Mesenchymal stem cell (in vitro differentiated cells and primary cell): ENCODE results near the gene AQP12A.
A peak's percentile ranks its signal among the peaks of the same experiment; 100 is the strongest.

Experiments used
- DNase-seq: peaks from one replicate; pipeline ENCODE4 v3.0.0-alpha.2; 2013
- H2AFZ ChIP-seq: one replicate; pipeline ENCODE4 v1.6.1; 2013; ENCODE audit warnings: low read depth, mild to moderate bottlenecking, control low read depth, inconsistent platforms, low read length, moderate library complexity
- H2AK5ac ChIP-seq: 2 replicates; pipeline ENCODE4 v1.6.1; 2013; ENCODE audit warnings: low read length, moderate library complexity, mild to moderate bottlenecking, inconsistent platforms; ENCODE audit not compliant: severe bottlenecking
- H2BK120ac ChIP-seq: one replicate; pipeline ENCODE4 v1.6.1; 2013; ENCODE audit warnings: low read depth, mild to moderate bottlenecking, inconsistent platforms, low read length, moderate library complexity
- H2BK12ac ChIP-seq, 2 experiments: one replicate each; pipeline ENCODE4 v1.6.1; 2013; ENCODE audit warnings: inconsistent platforms in 2 of 2, low read length in 2 of 2, mild to moderate bottlenecking in 2 of 2, moderate library complexity in 2 of 2, control low read depth in 1 of 2
- H2BK15ac ChIP-seq: one replicate; pipeline ENCODE4 v1.6.1; 2013; ENCODE audit warnings: mild to moderate bottlenecking, low read depth, inconsistent platforms; ENCODE audit not compliant: poor library complexity, severe bottlenecking
- H2BK5ac ChIP-seq: 2 replicates; pipeline ENCODE4 v1.6.1; 2013; ENCODE audit warnings: low read depth, mild to moderate bottlenecking, low read length, control low read depth, inconsistent platforms; ENCODE audit not compliant: poor library complexity, severe bottlenecking
- H3K14ac ChIP-seq, 2 experiments: one replicate each; pipeline ENCODE4 v1.6.1; 2013; ENCODE audit warnings: inconsistent platforms in 2 of 2, low read length in 2 of 2, control low read depth in 1 of 2, mild to moderate bottlenecking in 1 of 2, moderate library complexity in 1 of 2
- H3K18ac ChIP-seq, 2 experiments: one replicate each; pipeline ENCODE4 v1.6.1; 2013; ENCODE audit warnings: inconsistent platforms in 2 of 2, low read length in 2 of 2, control low read depth in 1 of 2, low read depth in 1 of 2, mild to moderate bottlenecking in 1 of 2
- H3K23ac ChIP-seq, 2 experiments: one replicate each; pipeline ENCODE4 v1.6.1; 2013; ENCODE audit warnings: inconsistent platforms in 2 of 2, low read length in 2 of 2, mild to moderate bottlenecking in 2 of 2, moderate library complexity in 2 of 2, control low read depth in 1 of 2
- H3K27ac ChIP-seq: 2 replicates; pipeline ENCODE4 v1.5.1; 2013; ENCODE audit warnings: mild to moderate bottlenecking, moderate library complexity, low read length, control low read depth, inconsistent platforms; ENCODE audit not compliant: poor library complexity, severe bottlenecking
- H3K27me3 ChIP-seq, 2 experiments: 2 replicates each; pipeline versions ENCODE4 v1.6.1 to v1.7.0; 2013; ENCODE audit warnings: low read length in 2 of 2, mild to moderate bottlenecking in 2 of 2, moderate library complexity in 2 of 2, control low read depth in 1 of 2, inconsistent platforms in 1 of 2; ENCODE audit not compliant: control insufficient read depth in 1 of 2, insufficient read depth in 1 of 2
- H3K36me3 ChIP-seq, 2 experiments: 2 replicates each; pipeline versions ENCODE4 v1.6.1 to v1.7.0; 2013; ENCODE audit warnings: low read length in 2 of 2, control low read depth in 1 of 2, inconsistent platforms in 1 of 2, low read depth in 1 of 2, mild to moderate bottlenecking in 1 of 2; ENCODE audit not compliant: insufficient read depth in 2 of 2, control insufficient read depth in 1 of 2
- H3K4ac ChIP-seq, 2 experiments: one replicate each; pipeline ENCODE4 v1.6.1; 2013; ENCODE audit warnings: inconsistent platforms in 2 of 2, low read length in 2 of 2, mild to moderate bottlenecking in 2 of 2, moderate library complexity in 2 of 2, control low read depth in 1 of 2, low read depth in 1 of 2
- H3K4me1 ChIP-seq: 2 replicates; pipeline ENCODE4 v1.6.1; 2013; ENCODE audit warnings: low read depth, low read length, control low read depth; ENCODE audit not compliant: control insufficient read depth, insufficient read depth
- H3K4me2 ChIP-seq: 2 replicates; pipeline ENCODE4 v1.6.1; 2013; ENCODE audit warnings: low read length, mild to moderate bottlenecking, inconsistent platforms; ENCODE audit not compliant: poor library complexity, severe bottlenecking
- H3K4me3 ChIP-seq, 2 experiments: 2 replicates each; pipeline versions ENCODE4 v1.5.1 to v1.7.0; 2013; ENCODE audit warnings: low read length in 2 of 2, mild to moderate bottlenecking in 2 of 2, control low read depth in 1 of 2, low read depth in 1 of 2; ENCODE audit not compliant: insufficient read depth in 1 of 2
- H3K79me1 ChIP-seq: replicated peaks from 2 replicates; pipeline ENCODE4 v1.6.1; 2013; ENCODE audit warnings: mild to moderate bottlenecking, control low read depth, low read length, inconsistent platforms; ENCODE audit not compliant: poor library complexity, severe bottlenecking
- H3K9ac ChIP-seq: 2 replicates; pipeline ENCODE4 v1.7.0; 2013; ENCODE audit warnings: mild to moderate bottlenecking, low read length, moderate library complexity
- H3K9me3 ChIP-seq: 2 replicates; pipeline ENCODE4 v1.7.0; 2013; ENCODE audit warnings: mild to moderate bottlenecking, low read length; ENCODE audit not compliant: control insufficient read depth
- H4K8ac ChIP-seq: one replicate; pipeline ENCODE4 v1.6.1; 2013; ENCODE audit warnings: inconsistent platforms, mild to moderate bottlenecking, low read length, moderate library complexity
- H4K91ac ChIP-seq: one replicate; pipeline ENCODE4 v1.6.1; 2013; ENCODE audit warnings: mild to moderate bottlenecking, low read length, inconsistent platforms
- WGBS: methylation state at CpG from one replicate; pipeline ENCODE4 v1.1.7; 2013; ENCODE audit warnings: mixed read lengths; 5-methylcytosine and 5-hydroxymethylcytosine counted together

The AQP12A gene

GRCh38 chr2:240728361-240728760, 36.7 kb downstream of the AQP12A start:
- peaks cover 25 to 74% of the 10 kb centered on the region in 2 experiments for H3K27me3 ChIP-seq
- H3K79me1 ChIP-seq: no peaks in the 10 kb centered on the region
- no peaks in the 10 kb centered on the region for H3K36me3 ChIP-seq
- no peak overlapping the region for H3K4ac ChIP-seq
- H4K91ac ChIP-seq: no peak overlapping the region
- H2BK5ac ChIP-seq: no peak overlapping the region
- no peak for DNase-seq
- H3K14ac ChIP-seq: no peak overlapping the region
- 86% methylated on average over 10 of the region's 10 CpGs for WGBS
- H3K23ac ChIP-seq: no peak overlapping the region
- no peak overlapping the region for H2BK12ac ChIP-seq
- no peak overlapping the region for H3K4me3 ChIP-seq
- no peak overlapping the region for H3K9ac ChIP-seq
- no peak overlapping the region for H2AK5ac ChIP-seq
- H2AFZ ChIP-seq: no peak overlapping the region
- H3K27ac ChIP-seq: no peak overlapping the region
- H3K9me3 ChIP-seq: no peaks in the 10 kb centered on the region
- no peak overlapping the region for H4K8ac ChIP-seq
- H3K4me1 ChIP-seq: peaks cover 5% of the 10 kb centered on the region
- H3K4me2 ChIP-seq: no peak overlapping the region
- H3K18ac ChIP-seq: no peak overlapping the region
- no peak overlapping the region for H2BK120ac ChIP-seq
- H2BK15ac ChIP-seq: no peak overlapping the region

GRCh38 chr2:240728827-240729226, 37.2 kb downstream of the AQP12A start:
- Histone ChIP-seq H3K4me1 (peaks cover 5% of the 10 kb centered on the region), H3K4me3 (no peak overlapping the region), H2AK5ac (no peak overlapping the region), H3K9me3 (no peaks in the 10 kb centered on the region), H2AFZ (no peak overlapping the region), H3K36me3 (no peaks in the 10 kb centered on the region), H3K4ac (no peak overlapping the region), H2BK12ac (no peak overlapping the region), H4K8ac (no peak overlapping the region), H3K4me2 (no peak overlapping the region), H3K23ac (no peak overlapping the region), H3K27me3 (peaks cover 25 to 73% of the 10 kb centered on the region in 2 experiments), H3K9ac (no peak overlapping the region), H3K18ac (no peak overlapping the region), H4K91ac (no peak overlapping the region), H3K14ac (no peak overlapping the region), H3K27ac (no peak overlapping the region), H2BK120ac (no peak overlapping the region), H2BK5ac (no peak overlapping the region), H2BK15ac (no peak overlapping the region), H3K79me1 (no peaks in the 10 kb centered on the region)
- 26% methylated on average over 7 of the region's 7 CpGs for WGBS
- peak; percentile 15 for DNase-seq

- H2BK5ac ChIP-seq: no peak overlapping the region
- H2AK5ac ChIP-seq: no peak overlapping the region
- H3K14ac ChIP-seq: no peak overlapping the region
- H3K27me3 ChIP-seq: peaks cover 25 to 81% of the 10 kb centered on the region in 2 experiments
- no peak overlapping the region for H3K4ac ChIP-seq
- no peaks in the 10 kb centered on the region for H3K36me3 ChIP-seq
- no peaks in the 10 kb centered on the region for H3K79me1 ChIP-seq
- H3K4me2 ChIP-seq: no peak overlapping the region
- no peak overlapping the region for H2BK15ac ChIP-seq
- DNase-seq: peak; percentile 2
- no peak overlapping the region for H3K9ac ChIP-seq
- no peak overlapping the region for H4K8ac ChIP-seq
- WGBS: 71% methylated on average over 9 of the region's 10 CpGs
- no peak overlapping the region for H2BK120ac ChIP-seq
- H2AFZ ChIP-seq: no peak overlapping the region
- no peak overlapping the region for H3K4me3 ChIP-seq
- H3K9me3 ChIP-seq: no peaks in the 10 kb centered on the region
- no peak overlapping the region for H3K23ac ChIP-seq
- no peak overlapping the region for H3K27ac ChIP-seq
- no peak overlapping the region for H3K18ac ChIP-seq
- peaks cover 7% of the 10 kb centered on the region for H3K4me1 ChIP-seq
- H2BK12ac ChIP-seq: no peak overlapping the region
- H4K91ac ChIP-seq: no peak overlapping the region
Measured at GRCh38 chr2:240730501-240731177, 39.0 kb downstream of the AQP12A start.

- Histone ChIP-seq H3K4me3 (no peak overlapping the region), H4K8ac (no peak overlapping the region), H3K23ac (no peak overlapping the region), H2BK5ac (no peak overlapping the region), H3K36me3 (no peaks in the 10 kb centered on the region), H3K18ac (no peak overlapping the region), H3K79me1 (no peaks in the 10 kb centered on the region), H3K4me1 (peaks cover 7% of the 10 kb centered on the region), H2AK5ac (no peak overlapping the region), H4K91ac (no peak overlapping the region), H2BK120ac (no peak overlapping the region), H3K27ac (no peak overlapping the region), H2AFZ (no peak overlapping the region), H2BK15ac (no peak overlapping the region), H3K9ac (no peak overlapping the region), H2BK12ac (no peak overlapping the region), H3K9me3 (no peaks in the 10 kb centered on the region), H3K4me2 (no peak overlapping the region), H3K14ac (no peak overlapping the region), H3K4ac (no peak overlapping the region), H3K27me3 (peaks cover 25 to 81% of the 10 kb centered on the region in 2 experiments)
- DNase-seq: no peak
- 74% methylated on average over 9 of the region's 9 CpGs for WGBS
Measured at GRCh38 chr2:240731178-240731545, 39.5 kb downstream of the AQP12A start.
